ENCODE data around the gene YWHAE.
A peak's percentile ranks its signal among the peaks of the same experiment; 100 is the strongest.
"Not testable (repeated sequence)": the region's sequence is repeated elsewhere in the genome, so short reads cannot be mapped to it uniquely, and the experiment has no call there.

The YWHAE gene

DNA sequence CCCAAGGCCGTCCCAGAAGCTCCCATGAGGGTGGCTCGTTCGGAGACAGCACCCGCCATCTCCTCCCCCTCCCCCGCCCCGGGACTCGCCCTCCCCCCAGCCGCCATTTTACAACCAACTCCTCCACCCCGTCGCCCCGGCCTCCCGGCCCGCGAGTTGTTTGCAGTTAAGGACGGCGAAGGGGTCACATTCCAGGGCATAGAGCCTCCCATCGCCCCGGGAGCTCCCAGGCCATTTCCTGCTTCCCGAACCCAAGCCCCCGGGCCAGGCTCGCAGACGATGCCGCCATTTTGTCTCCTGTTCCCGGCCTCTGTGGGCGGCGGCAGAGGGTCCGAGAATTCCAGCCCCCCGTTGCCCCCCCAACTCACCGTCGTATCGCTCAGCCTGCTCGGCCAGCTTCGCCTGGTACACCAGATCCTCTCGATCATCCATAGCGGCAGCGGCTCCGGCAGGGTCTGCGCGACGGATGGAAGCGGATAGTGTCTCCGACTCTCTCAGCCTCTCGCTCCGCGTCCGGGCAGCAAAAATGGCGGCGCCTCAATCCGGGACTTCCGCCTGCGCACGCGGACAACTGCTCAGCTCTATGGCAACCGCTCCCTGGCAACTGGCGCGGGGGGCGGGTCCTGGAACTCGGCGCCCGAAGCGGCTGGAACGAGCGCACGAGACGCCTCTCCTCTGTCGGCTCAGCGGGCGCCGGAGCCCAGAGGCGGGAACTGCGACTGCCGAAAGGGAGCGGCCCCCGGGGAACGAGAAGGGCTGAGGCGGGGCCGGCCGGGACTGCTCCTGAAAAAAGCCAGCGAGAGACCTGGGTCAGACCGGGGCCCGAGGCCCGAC, at the start of gene YWHAE:
TSS of gene YWHAE (minus strand) at position 544 of the 834 bp plus-strand sequence. CDS start at position 432, 112 bp downstream.
- peak within 1 kb of the TSS; percentile 82 to 94 for H3K9ac ChIP-seq (ENCODE audit: low read depth in 1 of 2, low read length in 2 of 2)
- no peaks in the 10 kb centered on the region for H3K9me3 ChIP-seq (ENCODE audit: control insufficient read depth in 2 of 2, low read length in 2 of 2)
- no peaks in the 10 kb centered on the region for H3K27me3 ChIP-seq (ENCODE audit: control insufficient read depth in 2 of 2, insufficient read depth in 2 of 2, low read length in 2 of 2)
- H3K27ac ChIP-seq (ENCODE audit: low read depth in 2 of 2, low read length in 2 of 2): peak within 1 kb of the TSS; percentile 96 to 98
- H3K4me1 ChIP-seq (ENCODE audit: control insufficient read depth in 2 of 2, insufficient read depth in 2 of 2, low read length in 2 of 2): peaks cover 10 to 23% of the 10 kb centered on the region in 2 donors
- no peaks in the 10 kb centered on the region for H3K36me3 ChIP-seq (ENCODE audit: control insufficient read depth in 2 of 2, insufficient read depth in 2 of 2, low read length in 2 of 2)
- peak within 1 kb of the TSS; percentile 95 to 97 for H3K4me3 ChIP-seq (ENCODE audit: low read length in 2 of 2)

DNA sequence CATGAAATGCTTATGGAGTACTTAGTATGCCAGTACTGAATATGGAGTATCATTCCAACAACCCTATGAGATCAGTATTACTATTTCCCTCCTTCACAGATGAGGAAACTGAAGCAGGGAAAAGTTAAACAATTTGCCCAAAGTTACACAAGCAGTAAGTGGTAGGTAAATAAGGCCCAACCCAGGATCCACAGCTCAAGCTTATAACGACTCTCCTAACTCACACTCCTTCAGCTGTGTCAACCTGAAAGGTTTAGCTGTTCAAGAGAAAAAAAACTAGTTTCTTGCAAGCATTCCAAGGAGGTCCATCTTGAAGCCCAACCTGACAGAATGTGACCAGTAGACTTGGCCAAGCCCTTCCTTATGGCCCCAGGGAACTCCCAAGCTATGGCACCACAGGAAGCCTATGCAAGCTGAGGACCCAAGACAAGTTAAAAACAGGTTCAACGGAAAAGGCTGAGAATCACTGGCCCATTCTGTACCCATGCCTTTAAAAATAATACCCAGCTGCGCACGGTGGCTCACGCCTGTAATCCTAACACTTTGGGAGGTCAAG, 49.5 kb upstream of the YWHAE start:
- Histone ChIP-seq H3K27ac (ENCODE audit: low read depth in 2 of 2, low read length in 2 of 2) (peak overlapping the region; percentile 44 to 45), H3K36me3 (ENCODE audit: control insufficient read depth in 2 of 2, insufficient read depth in 2 of 2, low read length in 2 of 2) (peaks cover 5 to 9% of the 10 kb centered on the region in 2 donors), H3K4me3 (ENCODE audit: low read length in 2 of 2) (no peak overlapping the region), H3K4me1 (ENCODE audit: control insufficient read depth in 2 of 2, insufficient read depth in 2 of 2, low read length in 2 of 2) (peaks cover 12 to 40% of the 10 kb centered on the region in 2 donors), H3K27me3 (ENCODE audit: control insufficient read depth in 2 of 2, insufficient read depth in 2 of 2, low read length in 2 of 2) (no peaks in the 10 kb centered on the region), H3K9me3 (ENCODE audit: control insufficient read depth in 2 of 2, low read length in 2 of 2) (no peaks in the 10 kb centered on the region), H3K9ac (ENCODE audit: low read depth in 1 of 2, low read length in 2 of 2) (no peak overlapping the region)

DNA sequence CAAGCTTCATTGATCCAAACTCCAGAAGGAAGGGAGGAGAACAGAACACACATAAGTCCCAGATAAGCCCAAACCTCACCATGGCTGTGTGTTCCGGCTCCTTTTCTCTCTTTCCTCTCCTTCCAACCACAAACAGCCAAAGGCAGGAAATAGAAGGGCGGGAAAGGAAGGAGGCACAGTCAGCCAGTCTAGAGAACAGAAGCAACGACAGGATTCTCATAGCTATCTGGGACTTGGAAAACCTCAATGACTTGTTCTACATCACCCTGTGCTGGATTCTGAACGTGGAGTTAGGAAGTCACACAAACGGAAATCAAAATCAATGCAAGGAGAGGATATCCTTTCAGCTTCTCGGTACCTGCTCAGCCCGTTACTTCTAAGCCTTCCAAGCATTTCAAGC, 47.0 kb upstream of the YWHAE start:
- Histone ChIP-seq H3K27ac (ENCODE audit: low read depth in 2 of 2, low read length in 2 of 2) (no peak overlapping the region), H3K9ac (ENCODE audit: low read depth in 1 of 2, low read length in 2 of 2) (no peak overlapping the region), H3K27me3 (ENCODE audit: control insufficient read depth in 2 of 2, insufficient read depth in 2 of 2, low read length in 2 of 2) (no peaks in the 10 kb centered on the region), H3K4me1 (ENCODE audit: control insufficient read depth in 2 of 2, insufficient read depth in 2 of 2, low read length in 2 of 2) (peaks cover 7 to 22% of the 10 kb centered on the region in 2 donors), H3K4me3 (ENCODE audit: low read length in 2 of 2) (peak overlapping the region in 1 of 2 donors; percentile 7), H3K9me3 (ENCODE audit: control insufficient read depth in 2 of 2, low read length in 2 of 2) (no peaks in the 10 kb centered on the region), H3K36me3 (ENCODE audit: control insufficient read depth in 2 of 2, insufficient read depth in 2 of 2, low read length in 2 of 2) (peaks cover 5 to 9% of the 10 kb centered on the region in 2 donors)

DNA sequence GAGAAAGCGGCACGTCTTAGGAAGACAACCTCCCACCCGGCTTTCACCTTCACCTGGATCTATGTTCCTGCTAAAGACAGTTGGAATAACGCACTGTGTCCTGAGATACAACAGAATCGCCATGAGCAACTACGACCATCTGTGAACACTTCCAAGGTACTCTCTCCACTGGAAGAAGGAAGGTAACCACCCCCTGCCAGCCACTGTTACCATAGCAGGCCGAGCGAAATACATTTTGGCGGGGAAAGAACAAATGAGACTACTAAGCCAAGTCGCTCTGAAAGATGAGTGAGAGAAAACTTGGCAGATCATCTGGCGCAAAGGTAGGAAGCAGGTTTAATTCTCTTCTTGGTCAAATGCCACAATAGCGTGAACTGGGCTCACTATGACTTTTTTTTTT, 46.2 kb upstream of the YWHAE start:
- H3K9me3 ChIP-seq (ENCODE audit: control insufficient read depth in 2 of 2, low read length in 2 of 2): no peaks in the 10 kb centered on the region
- no peak overlapping the region for H3K27ac ChIP-seq (ENCODE audit: low read depth in 2 of 2, low read length in 2 of 2)
- peaks cover 2 to 6% of the 10 kb centered on the region in 2 donors for H3K36me3 ChIP-seq (ENCODE audit: control insufficient read depth in 2 of 2, insufficient read depth in 2 of 2, low read length in 2 of 2)
- no peak overlapping the region for H3K4me3 ChIP-seq (ENCODE audit: low read length in 2 of 2)
- H3K27me3 ChIP-seq (ENCODE audit: control insufficient read depth in 2 of 2, insufficient read depth in 2 of 2, low read length in 2 of 2): no peaks in the 10 kb centered on the region
- H3K9ac ChIP-seq (ENCODE audit: low read depth in 1 of 2, low read length in 2 of 2): no peak overlapping the region
- peaks cover 7 to 22% of the 10 kb centered on the region in 2 donors for H3K4me1 ChIP-seq (ENCODE audit: control insufficient read depth in 2 of 2, insufficient read depth in 2 of 2, low read length in 2 of 2)

DNA sequence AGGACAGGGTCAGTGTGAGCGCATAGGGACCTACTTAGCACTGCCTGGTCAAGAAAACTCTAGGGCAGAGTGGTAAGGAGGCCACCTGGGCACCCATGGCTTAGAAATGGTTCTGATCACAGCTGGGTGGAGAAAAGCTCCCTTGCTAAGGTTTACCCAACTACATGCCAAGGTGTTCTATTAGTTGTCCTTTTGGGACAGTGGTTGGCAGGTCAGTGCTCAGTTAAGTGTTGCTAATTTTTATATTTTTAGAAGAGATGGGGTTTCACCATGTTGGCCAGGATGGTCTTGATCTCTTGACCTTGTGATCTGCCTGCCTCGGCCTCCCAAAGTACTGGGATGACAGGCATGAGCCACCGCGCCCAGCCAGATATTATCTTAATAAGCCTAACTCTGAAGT, 45.7 kb upstream of the YWHAE start:
- not testable (repeated sequence) for H3K27ac ChIP-seq (ENCODE audit: low read depth in 2 of 2, low read length in 2 of 2)
- H3K4me1 ChIP-seq (ENCODE audit: control insufficient read depth in 2 of 2, insufficient read depth in 2 of 2, low read length in 2 of 2): peaks cover 7 to 22% of the 10 kb centered on the region in 2 donors

DNA sequence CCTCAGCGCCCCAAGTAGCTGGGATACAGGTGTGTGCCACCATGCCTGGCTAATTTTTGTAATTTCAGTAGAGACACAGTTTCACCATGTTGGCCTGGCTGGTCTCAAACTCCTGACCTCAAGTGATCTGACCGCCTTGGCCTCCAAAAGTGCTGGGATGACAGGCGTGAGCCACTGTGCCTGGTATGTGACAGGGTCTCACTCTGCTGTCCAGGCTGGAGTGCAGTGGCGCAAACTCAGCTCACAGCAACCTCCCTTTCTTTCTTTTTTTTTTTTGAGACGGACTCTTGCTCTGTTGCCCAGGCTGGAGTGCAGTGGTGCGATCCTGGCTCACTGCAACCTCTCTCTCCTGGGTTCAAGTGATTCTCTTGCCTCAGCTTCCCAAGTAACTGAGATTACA, 42.7 kb upstream of the YWHAE start:
- not testable (repeated sequence) for H3K9ac ChIP-seq (ENCODE audit: low read depth in 1 of 2, low read length in 2 of 2); H3K27me3 ChIP-seq (ENCODE audit: control insufficient read depth in 2 of 2, insufficient read depth in 2 of 2, low read length in 2 of 2); H3K27ac ChIP-seq (ENCODE audit: low read depth in 2 of 2, low read length in 2 of 2); H3K4me1 ChIP-seq (ENCODE audit: control insufficient read depth in 2 of 2, insufficient read depth in 2 of 2, low read length in 2 of 2); H3K9me3 ChIP-seq (ENCODE audit: control insufficient read depth in 2 of 2, low read length in 2 of 2); H3K36me3 ChIP-seq (ENCODE audit: control insufficient read depth in 2 of 2, insufficient read depth in 2 of 2, low read length in 2 of 2); H3K4me3 ChIP-seq (ENCODE audit: low read length in 2 of 2)

More for the DNA sequence above, 45.7 kb upstream of the YWHAE start:
- not testable (repeated sequence) for H3K27me3 ChIP-seq (ENCODE audit: control insufficient read depth in 2 of 2, insufficient read depth in 2 of 2, low read length in 2 of 2); H3K9me3 ChIP-seq (ENCODE audit: control insufficient read depth in 2 of 2, low read length in 2 of 2); H3K9ac ChIP-seq (ENCODE audit: low read depth in 1 of 2, low read length in 2 of 2); H3K36me3 ChIP-seq (ENCODE audit: control insufficient read depth in 2 of 2, insufficient read depth in 2 of 2, low read length in 2 of 2); H3K4me3 ChIP-seq (ENCODE audit: low read length in 2 of 2)

DNA sequence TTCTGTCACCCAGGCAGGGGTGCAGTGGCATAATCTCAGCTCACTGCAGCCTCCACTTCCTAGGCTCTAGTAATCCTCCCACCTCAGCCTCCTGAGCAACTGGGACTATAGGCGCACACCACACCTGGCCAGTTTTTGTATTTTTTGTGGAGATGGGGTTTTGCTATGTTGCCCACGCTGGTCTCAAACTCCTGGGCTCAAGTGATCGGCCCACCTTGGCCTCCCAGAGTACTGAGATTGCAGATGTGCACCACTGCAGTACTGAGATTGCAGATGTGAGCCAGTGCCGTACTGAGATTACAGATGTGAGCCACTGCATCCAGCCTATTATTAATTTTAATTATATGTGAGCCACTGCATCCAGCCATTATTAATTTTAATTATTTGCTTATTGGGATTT, 42.2 kb upstream of the YWHAE start:
- Histone ChIP-seq H3K27me3 (ENCODE audit: control insufficient read depth in 2 of 2, insufficient read depth in 2 of 2, low read length in 2 of 2) (no peaks in the 10 kb centered on the region), H3K36me3 (ENCODE audit: control insufficient read depth in 2 of 2, insufficient read depth in 2 of 2, low read length in 2 of 2) (peaks cover 8 to 9% of the 10 kb centered on the region in 2 donors), H3K9ac (ENCODE audit: low read depth in 1 of 2, low read length in 2 of 2) (no peak overlapping the region), H3K27ac (ENCODE audit: low read depth in 2 of 2, low read length in 2 of 2) (no peak overlapping the region), H3K4me3 (ENCODE audit: low read length in 2 of 2) (no peak overlapping the region), H3K9me3 (ENCODE audit: control insufficient read depth in 2 of 2, low read length in 2 of 2) (no peaks in the 10 kb centered on the region), H3K4me1 (ENCODE audit: control insufficient read depth in 2 of 2, insufficient read depth in 2 of 2, low read length in 2 of 2) (peaks cover 3 to 4% of the 10 kb centered on the region in 2 donors)

DNA sequence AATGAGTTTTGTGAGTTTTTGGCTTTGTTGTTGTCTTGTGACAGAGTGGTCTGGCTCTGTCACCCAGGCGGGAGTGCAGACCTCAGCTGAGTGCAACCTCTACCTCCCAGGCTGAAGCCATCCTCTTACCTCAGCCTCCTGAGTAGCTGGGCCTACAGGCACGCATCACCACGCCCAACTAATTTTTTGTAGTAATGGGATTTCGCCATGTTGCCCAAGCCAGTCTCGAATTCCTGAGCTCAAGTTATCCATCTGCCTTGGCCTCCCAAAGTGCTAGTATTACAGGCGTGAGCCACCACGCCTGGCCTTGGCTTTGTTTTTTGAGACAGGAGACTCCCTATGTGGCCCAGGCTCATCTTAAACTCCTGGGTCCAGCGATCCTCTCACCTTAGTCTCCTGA, 40.9 kb upstream of the YWHAE start:
- Histone ChIP-seq H3K36me3 (ENCODE audit: control insufficient read depth in 2 of 2, insufficient read depth in 2 of 2, low read length in 2 of 2) (peaks cover 16 to 17% of the 10 kb centered on the region in 2 donors), H3K9ac (ENCODE audit: low read depth in 1 of 2, low read length in 2 of 2) (no peak overlapping the region), H3K4me3 (ENCODE audit: low read length in 2 of 2) (no peak overlapping the region), H3K9me3 (ENCODE audit: control insufficient read depth in 2 of 2, low read length in 2 of 2) (no peaks in the 10 kb centered on the region), H3K27me3 (ENCODE audit: control insufficient read depth in 2 of 2, insufficient read depth in 2 of 2, low read length in 2 of 2) (no peaks in the 10 kb centered on the region), H3K4me1 (ENCODE audit: control insufficient read depth in 2 of 2, insufficient read depth in 2 of 2, low read length in 2 of 2) (no peaks in the 10 kb centered on the region), H3K27ac (ENCODE audit: low read depth in 2 of 2, low read length in 2 of 2) (no peak overlapping the region)

DNA sequence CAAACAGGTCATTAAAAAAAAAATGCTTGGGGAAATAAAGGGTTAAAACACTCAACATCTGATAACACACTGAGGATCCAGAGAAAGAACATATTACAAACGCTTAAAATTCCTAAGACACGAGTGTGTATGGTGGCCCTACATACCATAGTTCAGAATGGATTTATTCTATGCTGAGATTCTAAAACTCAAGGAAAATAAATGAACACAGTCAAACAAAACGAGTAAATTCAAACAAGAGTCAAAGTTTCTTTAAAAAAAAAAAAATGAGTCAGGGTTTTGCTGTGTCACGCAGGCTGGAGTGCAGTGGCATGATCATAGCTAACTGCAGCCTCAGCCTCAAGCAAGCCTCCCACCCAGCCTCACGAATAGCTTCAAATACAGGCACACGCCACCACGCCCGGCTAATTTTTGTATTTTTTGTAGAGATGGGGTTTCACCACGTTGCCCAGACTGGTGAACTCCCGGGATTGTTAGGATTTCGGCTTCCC, 38.6 kb upstream of the YWHAE start:
- Histone ChIP-seq H3K4me3 (ENCODE audit: low read length in 2 of 2) (no peak overlapping the region), H3K27ac (ENCODE audit: low read depth in 2 of 2, low read length in 2 of 2) (no peak overlapping the region), H3K4me1 (ENCODE audit: control insufficient read depth in 2 of 2, insufficient read depth in 2 of 2, low read length in 2 of 2) (no peaks in the 10 kb centered on the region), H3K36me3 (ENCODE audit: control insufficient read depth in 2 of 2, insufficient read depth in 2 of 2, low read length in 2 of 2) (peaks cover 30 to 35% of the 10 kb centered on the region in 2 donors), H3K9ac (ENCODE audit: low read depth in 1 of 2, low read length in 2 of 2) (no peak overlapping the region), H3K9me3 (ENCODE audit: control insufficient read depth in 2 of 2, low read length in 2 of 2) (no peaks in the 10 kb centered on the region), H3K27me3 (ENCODE audit: control insufficient read depth in 2 of 2, insufficient read depth in 2 of 2, low read length in 2 of 2) (no peaks in the 10 kb centered on the region)

DNA sequence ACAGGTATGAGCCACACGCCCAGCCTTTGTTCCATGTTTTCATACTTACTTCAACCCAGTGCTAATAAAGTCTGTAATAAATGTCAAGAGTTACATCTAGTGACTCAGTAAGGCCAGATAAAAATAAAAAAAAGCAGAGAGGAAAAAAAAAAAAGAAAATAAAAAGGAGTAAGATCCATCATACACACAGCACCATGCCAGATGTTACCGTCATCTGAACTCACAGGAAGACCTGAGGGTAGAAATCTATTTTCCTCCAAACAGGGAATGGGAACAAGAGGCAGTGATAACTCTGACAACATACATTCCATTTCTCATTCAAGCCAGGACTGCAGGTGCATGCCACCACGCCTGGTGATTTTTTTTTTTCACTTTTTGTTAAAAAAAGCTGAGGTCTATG, 35.3 kb upstream of the YWHAE start:
- peaks cover 37 to 46% of the 10 kb centered on the region in 2 donors for H3K36me3 ChIP-seq (ENCODE audit: control insufficient read depth in 2 of 2, insufficient read depth in 2 of 2, low read length in 2 of 2)
- H3K4me1 ChIP-seq (ENCODE audit: control insufficient read depth in 2 of 2, insufficient read depth in 2 of 2, low read length in 2 of 2): no peaks in the 10 kb centered on the region
- H3K9me3 ChIP-seq (ENCODE audit: control insufficient read depth in 2 of 2, low read length in 2 of 2): no peaks in the 10 kb centered on the region
- H3K27ac ChIP-seq (ENCODE audit: low read depth in 2 of 2, low read length in 2 of 2): no peak overlapping the region
- no peaks in the 10 kb centered on the region for H3K27me3 ChIP-seq (ENCODE audit: control insufficient read depth in 2 of 2, insufficient read depth in 2 of 2, low read length in 2 of 2)
- H3K9ac ChIP-seq (ENCODE audit: low read depth in 1 of 2, low read length in 2 of 2): no peak overlapping the region
- no peak overlapping the region for H3K4me3 ChIP-seq (ENCODE audit: low read length in 2 of 2)

Data from mucosa of rectum (tissue), 2 donors.